ELF-1 (cell line): ENCODE measurements around the gene TBC1D7.
A peak's percentile ranks its signal among the peaks of the same experiment; 100 is the strongest.
"Not testable (repeated sequence)": the region's sequence is repeated elsewhere in the genome, so short reads cannot be mapped to it uniquely, and the experiment has no call there.

Experiments
- DNase-seq: peaks from one replicate; pipeline ENCODE4 v3.0.0-alpha.2; 2016; ENCODE audit warnings: low read depth, low spot score

The TBC1D7 gene

DNA sequence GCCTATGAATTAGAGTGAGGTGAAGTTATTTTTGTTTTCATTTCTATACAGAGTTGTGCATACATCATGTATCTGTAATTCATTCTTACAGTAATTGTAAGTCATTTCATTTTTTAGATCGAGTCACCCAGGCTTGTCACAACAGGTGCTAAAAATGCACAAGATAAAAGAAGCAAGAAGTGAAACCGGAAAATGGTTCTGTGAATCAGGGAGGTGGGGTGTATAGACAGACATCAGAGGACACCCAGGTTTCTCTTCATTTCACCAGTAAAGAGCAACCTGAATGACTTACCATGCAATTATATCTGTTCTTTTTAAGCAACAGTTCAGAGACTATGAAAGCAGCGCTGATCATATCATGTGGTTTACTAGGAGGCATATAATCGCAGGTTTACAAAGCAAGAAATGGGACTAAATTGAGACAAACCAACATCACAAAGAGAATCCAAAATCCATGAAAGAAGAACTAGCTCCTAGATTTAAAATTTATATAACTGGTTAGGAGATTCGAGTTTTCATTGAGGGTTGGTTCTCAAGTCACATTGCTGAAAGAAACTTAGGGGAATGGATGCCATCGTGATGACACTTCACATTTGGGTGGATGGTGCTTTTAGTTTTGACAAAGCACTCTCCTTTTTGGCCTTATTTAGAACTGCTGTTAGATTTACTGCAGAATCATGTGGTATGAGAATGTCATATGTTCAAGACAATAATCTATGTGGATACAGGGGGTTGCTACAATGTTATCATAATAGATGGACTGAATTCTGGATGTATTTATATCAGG lies 27.9 kb upstream of the TBC1D7 start:
- DNase-seq, result no peak

DNA sequence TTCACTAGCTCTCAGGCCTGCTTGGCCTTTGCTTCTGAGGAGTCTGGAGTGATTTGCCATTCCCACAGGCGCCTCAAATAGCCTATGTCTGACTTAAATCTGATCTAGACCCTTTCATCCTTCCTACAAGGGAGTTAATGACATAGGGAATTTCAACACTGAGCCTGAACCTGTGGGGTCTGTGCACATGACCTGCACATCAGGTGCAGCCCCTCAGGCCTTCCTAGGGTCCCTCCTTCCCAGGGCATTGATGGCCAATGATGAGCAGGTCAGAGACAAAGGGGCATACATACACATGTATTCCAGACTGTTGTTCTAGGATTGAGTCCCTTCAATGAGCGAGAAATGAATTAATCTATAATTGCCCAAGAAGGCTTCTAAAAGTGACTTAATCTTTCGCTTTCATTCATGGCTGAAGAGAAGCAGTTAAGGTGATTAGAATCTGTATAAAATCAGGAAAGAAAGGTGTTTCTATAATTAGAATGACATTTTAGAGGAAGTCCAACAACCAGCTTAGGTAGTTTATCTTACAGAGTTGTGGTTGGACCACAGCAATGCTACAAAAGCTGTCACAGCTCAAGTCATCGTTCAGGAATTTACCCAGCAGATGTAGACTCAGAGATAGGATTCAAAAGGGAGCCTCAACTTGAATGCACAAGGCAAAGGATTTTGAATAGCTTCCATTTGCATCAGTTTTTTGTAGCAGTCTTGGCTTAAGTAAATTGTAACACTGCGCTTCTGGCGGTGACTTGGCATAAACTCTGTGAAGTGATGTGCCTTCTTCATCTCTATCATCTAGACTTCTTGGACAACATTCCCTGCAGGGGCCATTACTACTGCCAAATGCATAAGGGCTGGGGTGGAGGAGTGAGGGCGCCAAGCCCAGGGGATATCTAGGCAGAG lies 27.0 kb upstream of the TBC1D7 start:
- no peak for DNase-seq

GRCh38 chr6:13354331-13355042 lies 26.1 kb upstream of the TBC1D7 start:
- peak; percentile 32 for DNase-seq

GRCh38 chr6:13352165-13352564 lies 23.8 kb upstream of the TBC1D7 start:
- DNase-seq, result no peak

DNA sequence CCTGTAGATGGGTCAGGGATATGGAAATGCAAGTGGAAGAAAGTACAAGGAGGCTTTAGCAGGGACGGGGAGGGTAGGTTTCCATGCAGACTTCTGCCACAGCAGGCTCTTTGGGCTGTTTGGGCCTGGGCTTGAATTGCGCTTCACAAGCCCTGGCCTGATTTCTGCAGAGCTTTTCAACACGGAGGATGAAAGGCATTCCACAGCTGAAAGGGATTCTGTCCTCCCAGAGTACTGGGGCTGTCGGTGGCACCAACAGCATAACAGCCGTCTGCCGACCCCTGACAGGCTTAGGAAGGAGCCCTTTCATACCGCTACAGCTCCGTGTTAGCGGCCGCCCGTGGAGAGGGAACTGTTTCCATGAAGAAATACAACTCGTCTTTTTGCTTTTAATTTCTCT lies 22.9 kb upstream of the TBC1D7 start:
- peak; percentile 81 for DNase-seq

DNA sequence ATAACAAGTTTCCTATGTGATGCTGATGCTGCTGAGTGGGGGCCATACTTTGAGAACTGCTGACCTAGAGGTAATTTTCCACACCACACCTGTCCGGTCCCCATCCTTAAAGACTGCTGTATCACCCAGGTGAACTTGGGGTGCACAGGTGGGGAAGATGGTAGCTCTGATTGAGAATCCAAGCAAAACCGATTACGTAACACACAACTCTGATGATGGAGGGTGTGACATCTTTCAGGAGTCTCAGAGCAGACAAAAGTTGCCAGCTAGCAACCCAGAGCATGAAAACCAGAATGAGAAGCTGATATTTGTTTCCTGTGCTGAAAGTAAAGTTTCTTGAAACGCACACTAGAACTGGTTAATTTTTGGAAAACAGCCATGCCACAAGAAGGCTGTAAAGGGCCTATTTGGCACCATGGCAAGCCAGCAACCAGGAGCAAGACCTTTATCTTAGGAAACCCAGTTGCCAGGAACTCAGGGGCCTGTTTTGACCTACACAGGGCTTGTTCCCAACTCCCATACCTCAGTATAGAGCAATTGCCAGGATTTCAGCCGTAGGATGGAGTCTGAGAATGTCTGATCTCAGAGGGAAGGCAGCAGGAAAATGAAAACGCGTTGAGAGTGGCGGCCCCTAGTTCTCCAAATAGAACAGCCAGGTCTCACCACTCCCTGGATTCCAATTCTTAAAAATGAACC lies 21.6 kb upstream of the TBC1D7 start:
- DNase-seq, result no peak

- no peak for DNase-seq
These were observed 20.2 kb upstream of the TBC1D7 start for GRCh38 chr6:13348334-13349113.

DNA sequence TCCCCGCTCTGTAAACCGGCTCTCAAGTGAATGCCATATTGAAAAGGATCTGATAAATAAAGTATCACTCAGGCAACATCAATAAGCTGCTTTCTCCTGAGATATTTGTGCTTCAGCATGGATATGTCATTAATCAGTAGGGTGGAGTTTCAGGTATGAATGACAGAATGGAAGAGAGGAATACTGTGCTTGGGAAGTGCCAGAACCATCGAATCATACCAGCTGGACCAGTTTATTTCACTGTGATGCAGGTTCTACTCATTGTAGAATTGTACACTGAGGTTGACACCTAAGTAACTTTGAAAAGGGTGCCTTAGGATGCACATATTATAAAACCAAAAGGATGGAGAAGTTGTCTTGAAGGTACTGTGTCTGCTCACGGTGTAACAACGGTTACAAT lies 17.9 kb upstream of the TBC1D7 start:
- DNase-seq, result no peak

GRCh38 chr6:13342414-13343019 lies 14.2 kb upstream of the TBC1D7 start:
- DNase-seq, result no peak

- DNase-seq, result no peak
These were observed 11.7 kb upstream of the TBC1D7 start for GRCh38 chr6:13339863-13340630.

DNA sequence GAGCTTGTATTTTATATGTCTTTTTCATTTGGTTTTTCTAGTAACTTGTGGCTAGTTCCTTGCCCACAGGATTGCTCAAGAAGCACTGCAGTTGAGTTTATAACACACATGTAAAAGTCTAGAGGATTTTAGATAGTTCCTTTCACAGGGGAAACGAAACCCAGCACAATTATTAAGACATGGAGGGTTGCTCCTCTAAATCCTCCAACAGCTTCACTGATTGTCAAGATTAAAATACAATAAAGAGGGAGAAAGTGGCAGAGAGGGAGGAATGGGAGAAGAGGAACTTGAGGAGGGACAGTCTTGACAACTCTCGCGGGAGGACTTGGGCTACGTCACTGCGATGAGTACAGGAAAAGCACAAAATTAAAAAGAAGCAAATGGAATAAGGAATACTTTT lies 9.7 kb upstream of the TBC1D7 start:
- no peak for DNase-seq

GRCh38 chr6:13336553-13336952 lies 8.2 kb upstream of the TBC1D7 start:
- DNase-seq, result peak; percentile 90

DNA sequence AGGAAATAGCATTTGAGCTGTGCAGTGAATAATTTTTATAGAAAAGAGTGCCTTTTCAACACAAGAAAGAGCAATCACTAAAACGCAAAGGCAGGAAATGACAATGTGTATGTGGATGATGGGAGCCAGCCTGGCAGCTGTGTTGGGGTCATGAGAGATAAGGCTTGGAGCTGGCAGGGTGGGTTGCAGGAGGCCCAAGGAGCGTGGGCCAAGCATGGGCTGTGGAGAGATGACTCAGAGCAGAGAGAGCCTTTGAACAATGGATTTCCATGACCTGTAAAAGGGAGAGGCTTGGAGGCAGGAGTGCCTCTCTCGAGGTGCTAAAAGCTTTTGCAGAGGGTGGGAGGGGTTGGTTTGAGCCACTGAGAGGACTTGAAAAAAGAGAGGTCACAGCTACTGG lies 6.6 kb upstream of the TBC1D7 start:
- peak; percentile 30 for DNase-seq

- DNase-seq, result no peak
These were observed 4.0 kb upstream of the TBC1D7 start for GRCh38 chr6:13332349-13332706.

GRCh38 chr6:13331516-13332348 lies 3.4 kb upstream of the TBC1D7 start:
- DNase-seq, result no peak

GRCh38 chr6:13328875-13329183 lies 492 bp upstream of the TBC1D7 start:
- DNase-seq, result no peak

DNA sequence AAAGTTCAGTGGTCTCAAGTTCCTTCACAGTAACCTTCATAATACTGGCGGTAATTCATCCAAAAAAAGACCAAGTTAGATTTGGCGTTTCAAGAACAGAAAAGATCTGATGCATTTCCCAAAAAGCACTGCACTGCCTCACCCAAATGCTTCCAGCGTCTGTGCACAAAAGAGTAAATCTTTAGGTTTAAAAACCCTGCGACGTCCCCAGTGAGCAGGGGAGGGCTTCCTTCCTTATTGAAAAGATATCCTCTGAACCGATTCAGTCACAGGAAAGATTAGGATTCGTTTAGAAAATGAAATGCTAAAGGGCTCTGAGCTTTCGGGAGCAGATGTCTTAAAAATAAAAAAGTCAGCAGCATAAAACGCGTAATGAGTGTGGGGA lies 654 bp downstream of the TBC1D7 start:
- no peak for DNase-seq

- DNase-seq, result not testable (repeated sequence)
These were observed 2.2 kb downstream of the TBC1D7 start for GRCh38 chr6:13326031-13326586.
